Epithelial cell of esophagus (primary cell): ENCODE measurements around the gene HSD17B14.

ENCODE experiments used
- DNase-seq: peaks from one replicate; pipeline ENCODE4 v3.0.0; 2010; ENCODE audit warnings: low read depth
- H3K4me3 ChIP-seq: 2 replicates; pipeline ENCODE4 v1.5.1; 2011; ENCODE audit warnings: mild to moderate bottlenecking, low read length, control low read depth
- CTCF ChIP-seq: IDR thresholded peaks from 2 replicates; pipeline ENCODE4 v1.5.1; 2011; ENCODE audit warnings: low read depth, mild to moderate bottlenecking, low read length, control low read depth, inconsistent platforms; ENCODE audit not compliant: insufficient read depth; ENCODE audit errors: missing control alignments

Gene HSD17B14

DNA sequence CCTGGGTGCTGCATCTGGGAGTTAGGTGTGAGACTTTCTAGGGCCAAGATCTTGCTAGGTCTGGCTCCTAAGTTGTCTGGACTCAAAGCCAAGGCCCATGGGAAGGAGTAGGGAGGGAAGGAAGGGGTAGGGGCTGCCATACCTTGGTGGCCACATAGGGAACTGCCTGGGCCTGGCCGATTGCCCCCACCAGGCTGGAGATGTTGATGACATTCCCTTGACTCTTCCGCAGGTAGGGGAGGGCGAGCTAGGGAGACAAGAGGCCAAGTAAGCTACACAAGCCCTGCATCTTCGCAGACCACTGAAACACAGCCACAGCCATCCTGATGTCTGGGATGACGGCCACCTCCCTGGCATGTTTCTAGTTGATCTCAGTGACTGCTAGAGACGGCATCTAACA lies 21.4 kb downstream of the HSD17B14 start:
- no peak for TF ChIP-seq CTCF
- DNase-seq, result no peak
- no peak overlapping the region for H3K4me3 ChIP-seq

DNA sequence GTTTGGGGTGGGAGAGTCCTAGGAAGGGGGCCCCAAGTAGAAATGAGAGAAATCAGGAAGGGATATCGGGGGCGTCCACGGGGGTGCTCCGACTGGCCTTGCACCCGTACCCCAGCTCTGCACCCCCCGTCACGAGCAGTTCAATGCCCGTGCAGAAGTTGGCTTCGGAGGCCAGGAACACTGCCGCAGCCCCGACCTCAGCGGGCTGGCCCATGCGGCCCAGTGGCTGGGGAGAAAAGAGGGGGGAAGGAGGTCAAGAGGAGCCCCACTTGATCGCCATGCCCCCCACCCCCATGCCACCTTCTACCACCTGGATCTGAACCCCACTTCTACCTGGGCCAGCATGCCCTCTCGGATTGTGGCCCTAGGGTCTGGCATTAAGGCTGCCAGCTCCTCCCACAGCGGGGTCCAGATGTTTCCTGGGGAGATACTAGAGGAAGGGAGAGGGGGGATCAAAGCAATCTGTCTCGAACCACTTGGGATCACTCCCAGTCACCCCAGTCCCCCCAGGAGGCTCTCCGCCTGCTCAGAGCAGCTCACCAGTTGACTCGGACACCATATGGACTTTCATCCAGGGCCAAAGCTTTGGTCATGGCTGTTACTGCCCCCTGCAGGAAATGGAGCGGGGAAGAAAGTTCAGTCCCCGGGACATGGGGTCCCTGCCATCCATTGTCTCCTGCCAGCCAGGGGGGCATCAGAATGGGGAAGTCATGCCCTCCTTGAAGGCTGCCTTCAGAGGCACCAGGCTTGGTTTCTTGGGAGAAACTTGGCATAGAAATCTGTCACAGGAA lies 23.0 kb downstream of the HSD17B14 start:
- H3K4me3 ChIP-seq, result no peak overlapping the region
- TF ChIP-seq CTCF, result no peak
- DNase-seq, result no peak

DNA sequence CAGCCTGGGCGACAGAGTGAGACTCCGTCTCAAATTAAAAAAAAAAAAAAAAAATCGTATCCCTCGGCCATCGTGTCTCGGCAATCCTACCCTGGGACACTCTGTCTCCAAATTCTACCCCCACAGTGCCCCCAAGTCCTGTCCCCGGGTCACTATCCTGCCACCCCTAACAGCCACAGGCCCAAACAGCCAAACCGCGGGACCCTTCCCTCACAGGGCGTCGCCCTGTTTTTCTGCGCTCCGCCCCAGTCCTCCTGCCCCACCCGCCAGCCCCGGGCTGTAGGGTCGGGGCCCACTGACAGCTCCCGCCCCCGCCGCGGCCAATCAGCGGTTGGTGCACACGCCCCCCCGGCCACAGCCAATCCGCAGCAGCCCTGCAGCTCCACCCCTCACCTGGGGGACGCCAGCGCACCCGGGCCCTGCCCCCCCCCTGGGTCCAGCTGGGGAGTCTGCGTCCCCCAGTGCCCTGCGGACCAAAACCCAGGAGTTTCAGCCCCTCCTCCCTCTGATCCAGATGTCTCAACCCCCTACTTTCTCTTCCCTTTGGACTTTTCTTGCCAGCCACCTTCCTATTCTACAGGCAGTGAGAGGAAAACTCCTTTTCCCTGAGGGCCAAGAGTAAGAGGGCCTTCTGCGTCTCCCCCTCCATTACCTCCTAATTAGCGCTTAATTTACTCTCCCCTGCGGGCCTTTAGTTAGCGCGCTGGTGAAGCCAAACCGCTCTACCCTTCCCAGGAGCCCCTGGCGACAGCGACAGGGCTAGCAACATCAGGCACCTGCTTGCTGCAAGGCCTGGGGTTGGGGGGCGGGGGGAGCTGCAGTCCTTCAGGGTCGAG lies 24.0 kb downstream of the HSD17B14 start:
- peak; percentile 72 for DNase-seq
- peak overlapping the region; percentile 22 for H3K4me3 ChIP-seq
- peak; percentile 7 for TF ChIP-seq CTCF

- no peak for TF ChIP-seq CTCF
- no peak for DNase-seq
- H3K4me3 ChIP-seq, result peak overlapping the region; percentile 70
Measured at GRCh38 chr19:48810151-48810550, 26.1 kb downstream of the HSD17B14 start.

DNA sequence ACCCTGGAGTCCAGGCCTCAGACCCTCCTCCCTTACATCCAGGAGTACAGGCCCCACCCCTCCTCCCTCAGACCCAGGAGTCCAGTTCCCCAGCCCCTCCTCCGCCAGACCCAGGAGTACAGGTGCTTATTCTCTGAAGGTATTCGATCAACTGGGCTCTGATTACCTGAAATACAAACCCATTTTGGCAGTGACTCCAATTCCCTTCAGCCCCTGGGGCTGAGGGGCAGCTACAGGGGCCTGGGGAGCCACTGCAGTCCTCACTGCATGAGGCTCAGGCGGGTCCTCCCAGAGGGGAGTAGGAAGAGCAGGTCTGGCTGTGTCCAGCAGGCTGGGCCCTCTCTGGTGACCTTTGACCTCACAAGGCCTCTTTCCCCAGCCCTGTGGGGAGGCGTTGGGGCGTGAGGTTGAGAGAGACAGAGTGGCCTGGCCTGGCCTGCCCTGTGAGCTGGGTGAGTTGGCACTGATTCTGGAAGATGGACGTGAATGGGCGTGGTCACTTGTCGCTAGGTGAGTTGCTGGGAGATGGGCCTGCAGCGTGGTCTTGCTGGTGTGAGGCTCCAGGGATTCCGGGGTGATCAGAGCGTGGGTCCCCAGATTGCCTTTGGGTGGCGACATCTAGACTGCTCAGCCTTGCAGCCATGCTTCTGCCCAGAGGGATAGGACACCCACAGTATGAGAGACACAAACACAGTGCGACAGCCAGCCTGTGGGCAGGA lies 28.5 kb downstream of the HSD17B14 start:
- TF ChIP-seq CTCF, result no peak
- no peak overlapping the region for H3K4me3 ChIP-seq
- no peak for DNase-seq

- H3K4me3 ChIP-seq, result no peak overlapping the region
- DNase-seq, result peak; percentile 60
- no peak for TF ChIP-seq CTCF
Measured at GRCh38 chr19:48806818-48807589, 29.3 kb downstream of the HSD17B14 start.
